Osteoblast (primary cell): ENCODE results near the gene ARHGEF4. TPM values are rescaled to one million over a fixed set of nuclear protein-coding genes. Genes with fewer than 3 reads are reported as not detected.
"Not testable (repeated sequence)": the region's sequence is repeated elsewhere in the genome, so short reads cannot be mapped to it uniquely, and the experiment has no call there.

Experiments
- DNase-seq: peaks from one replicate; pipeline ENCODE4 v3.0.0; 2011; ENCODE audit warnings: low spot score, mixed read lengths; ENCODE audit not compliant: insufficient read length; ENCODE audit errors: missing footprints
- H2AFZ ChIP-seq: 2 replicates; pipeline ENCODE4 v1.6.0; 2011; ENCODE audit warnings: mild to moderate bottlenecking, low read length
- H3K27ac ChIP-seq: 2 replicates; pipeline ENCODE4 v1.5.1; 2011; ENCODE audit warnings: mild to moderate bottlenecking, low read depth, low read length, moderate library complexity
- H3K27me3 ChIP-seq: 2 replicates; pipeline ENCODE4 v1.6.0; 2012; ENCODE audit warnings: mild to moderate bottlenecking, control low read depth, inconsistent platforms, low read length, moderate library complexity; ENCODE audit not compliant: insufficient read depth
- H3K36me3 ChIP-seq: 2 replicates; pipeline ENCODE4 v1.5.1; 2011; ENCODE audit warnings: mild to moderate bottlenecking, low read length, control low read depth, moderate library complexity; ENCODE audit not compliant: insufficient read depth
- H3K4me1 ChIP-seq: 2 replicates; pipeline ENCODE4 v1.5.1; 2011; ENCODE audit warnings: mild to moderate bottlenecking, low read length, control low read depth, moderate library complexity; ENCODE audit not compliant: insufficient read depth
- H3K4me2 ChIP-seq: 2 replicates; pipeline ENCODE4 v1.6.0; 2011; ENCODE audit warnings: mild to moderate bottlenecking, low read length; ENCODE audit not compliant: insufficient read depth
- H3K4me3 ChIP-seq: fragments of 200-600 bp; sonication (generic); 3 replicates; pipeline ENCODE4 v1.5.1; 2012; ENCODE audit warnings: mild to moderate bottlenecking, low read length, inconsistent platforms; ENCODE audit not compliant: insufficient read depth
- H3K79me2 ChIP-seq: 2 replicates; pipeline ENCODE4 v1.6.0; 2012; ENCODE audit warnings: mild to moderate bottlenecking, low read length, control low read depth, inconsistent platforms; ENCODE audit not compliant: insufficient read depth
- H3K9me3 ChIP-seq: 2 replicates; pipeline ENCODE4 v1.5.1; 2011; ENCODE audit warnings: low read depth, low read length, control low read depth
- H4K20me1 ChIP-seq: 2 replicates; pipeline ENCODE4 v1.6.0; 2012; ENCODE audit warnings: mild to moderate bottlenecking, low read length, control low read depth; ENCODE audit not compliant: insufficient read depth
- total RNA-seq: library from RNA; depleted of rRNA; stranded (reverse); fragments of >200 nt; gene quantifications from 2 replicates; pipeline ENCODE4 v1.2.3, GENCODE V29; 2012
- TF ChIP-seq, protein P1 (sequence below): IDR thresholded peaks from 2 replicates; pipeline ENCODE4 v1.5.1; 2011; ENCODE audit warnings: mild to moderate bottlenecking, low read depth, low read length, moderate library complexity; ENCODE audit errors: extremely low read depth

Gene ARHGEF4
- total RNA-seq, 1 donor: 3.6 TPM

DNA sequence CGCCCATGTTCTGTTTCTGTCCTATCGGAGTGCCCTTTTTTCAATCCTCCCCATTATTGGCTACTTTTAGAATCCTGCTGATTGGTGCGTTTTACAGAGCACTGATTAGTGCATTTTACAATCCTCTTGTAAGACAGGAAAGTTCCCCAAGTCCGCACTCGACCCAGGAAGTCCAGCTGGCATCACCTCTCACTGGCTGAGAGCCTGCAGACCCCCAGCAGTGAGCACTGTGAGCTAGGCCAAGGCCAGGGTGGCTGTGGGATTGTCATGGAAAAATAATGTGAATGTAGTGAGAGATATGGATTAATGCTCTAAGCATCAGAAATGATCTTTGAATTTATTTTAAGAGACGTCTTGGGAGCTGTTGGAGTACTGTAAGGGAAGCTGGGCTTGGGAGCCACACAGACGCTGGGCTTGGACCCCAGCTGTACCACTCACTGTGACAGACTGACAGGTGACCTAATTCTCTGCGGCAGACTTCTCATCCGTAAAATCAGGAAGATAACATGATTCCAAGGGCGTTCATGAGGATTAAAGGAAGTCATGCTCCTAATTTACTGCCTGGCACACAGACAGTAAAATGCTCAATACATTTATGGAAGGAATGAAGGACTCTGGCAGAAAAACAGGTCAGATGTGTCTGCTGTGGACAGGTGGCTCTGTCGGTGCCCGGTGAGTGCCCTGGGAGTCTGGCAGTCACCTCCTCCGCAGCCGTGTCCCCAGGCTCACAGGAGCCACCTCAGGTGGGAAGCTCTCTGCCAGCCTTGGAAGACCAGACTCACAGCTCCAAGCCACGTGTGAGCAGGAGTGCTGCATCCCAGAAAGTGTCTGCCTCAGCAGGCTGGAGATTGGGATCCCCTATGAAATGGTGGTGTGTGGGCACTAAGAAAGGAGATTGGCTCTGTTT lies 151.1 kb downstream of the ARHGEF4 start:
- no peaks in the 10 kb centered on the region for H3K9me3 ChIP-seq
- TF ChIP-seq, protein P1, sequence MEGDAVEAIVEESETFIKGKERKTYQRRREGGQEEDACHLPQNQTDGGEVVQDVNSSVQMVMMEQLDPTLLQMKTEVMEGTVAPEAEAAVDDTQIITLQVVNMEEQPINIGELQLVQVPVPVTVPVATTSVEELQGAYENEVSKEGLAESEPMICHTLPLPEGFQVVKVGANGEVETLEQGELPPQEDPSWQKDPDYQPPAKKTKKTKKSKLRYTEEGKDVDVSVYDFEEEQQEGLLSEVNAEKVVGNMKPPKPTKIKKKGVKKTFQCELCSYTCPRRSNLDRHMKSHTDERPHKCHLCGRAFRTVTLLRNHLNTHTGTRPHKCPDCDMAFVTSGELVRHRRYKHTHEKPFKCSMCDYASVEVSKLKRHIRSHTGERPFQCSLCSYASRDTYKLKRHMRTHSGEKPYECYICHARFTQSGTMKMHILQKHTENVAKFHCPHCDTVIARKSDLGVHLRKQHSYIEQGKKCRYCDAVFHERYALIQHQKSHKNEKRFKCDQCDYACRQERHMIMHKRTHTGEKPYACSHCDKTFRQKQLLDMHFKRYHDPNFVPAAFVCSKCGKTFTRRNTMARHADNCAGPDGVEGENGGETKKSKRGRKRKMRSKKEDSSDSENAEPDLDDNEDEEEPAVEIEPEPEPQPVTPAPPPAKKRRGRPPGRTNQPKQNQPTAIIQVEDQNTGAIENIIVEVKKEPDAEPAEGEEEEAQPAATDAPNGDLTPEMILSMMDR: no peak
- no peaks in the 10 kb centered on the region for H3K36me3 ChIP-seq
- no peak overlapping the region for H3K4me3 ChIP-seq
- H3K27ac ChIP-seq: no peak overlapping the region
- no peak overlapping the region for H2AFZ ChIP-seq
- no peaks in the 10 kb centered on the region for H3K27me3 ChIP-seq
- H3K4me1 ChIP-seq: no peaks in the 10 kb centered on the region
- DNase-seq: no peak
- H4K20me1 ChIP-seq: no peaks in the 10 kb centered on the region
- no peak overlapping the region for H3K4me2 ChIP-seq
- H3K79me2 ChIP-seq: no peaks in the 10 kb centered on the region

DNA sequence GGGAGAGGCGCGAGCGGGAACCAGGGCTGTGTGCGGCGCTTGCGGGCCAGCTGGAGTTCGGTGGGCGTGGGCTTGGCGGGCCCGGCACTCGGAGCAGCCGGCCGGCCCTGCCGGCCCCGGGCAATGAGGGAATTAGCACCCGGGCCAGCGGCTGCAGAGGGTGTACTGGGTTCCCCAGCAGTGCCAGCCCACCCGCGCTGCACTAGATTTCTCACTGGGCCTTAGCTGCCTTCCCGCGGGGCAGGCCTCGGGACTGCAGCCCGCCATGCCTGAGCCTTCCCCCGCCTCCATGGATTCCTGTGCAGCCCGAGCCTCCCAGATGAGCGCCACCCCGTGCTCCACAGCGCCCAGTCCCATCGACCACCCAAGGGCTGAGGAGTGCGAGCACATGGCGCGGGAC lies 154.7 kb downstream of the ARHGEF4 start:
- DNase-seq, H3K36me3 ChIP-seq, H4K20me1 ChIP-seq, H3K27ac ChIP-seq, H2AFZ ChIP-seq, H3K4me2 ChIP-seq, H3K79me2 ChIP-seq, H3K9me3 ChIP-seq, H3K4me1 ChIP-seq, H3K4me3 ChIP-seq, H3K27me3 ChIP-seq: not testable (repeated sequence)

DNA sequence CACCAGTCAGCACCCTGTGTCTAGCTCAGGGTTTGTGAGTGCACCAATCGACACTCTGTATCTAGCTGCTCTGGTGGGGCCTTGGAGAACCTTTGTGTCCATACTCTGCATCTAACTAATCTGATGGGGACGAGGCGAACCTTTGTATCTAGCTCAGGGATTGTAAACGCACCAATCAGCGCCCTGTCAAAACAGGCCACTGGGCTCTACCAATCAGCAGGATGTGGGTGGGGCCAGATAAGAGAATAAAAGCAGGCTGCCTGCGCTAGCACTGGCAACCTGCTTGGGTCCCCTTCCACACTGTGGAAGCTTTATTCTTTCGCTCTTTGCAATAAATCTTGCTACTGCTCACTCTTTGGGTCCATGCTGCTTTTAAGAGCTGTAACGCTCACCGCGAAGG lies 155.3 kb downstream of the ARHGEF4 start:
- H3K4me2 ChIP-seq, H3K79me2 ChIP-seq, H3K27me3 ChIP-seq, H3K9me3 ChIP-seq, DNase-seq, H3K27ac ChIP-seq, H3K4me3 ChIP-seq, H2AFZ ChIP-seq, H4K20me1 ChIP-seq, H3K4me1 ChIP-seq, H3K36me3 ChIP-seq: not testable (repeated sequence)

DNA sequence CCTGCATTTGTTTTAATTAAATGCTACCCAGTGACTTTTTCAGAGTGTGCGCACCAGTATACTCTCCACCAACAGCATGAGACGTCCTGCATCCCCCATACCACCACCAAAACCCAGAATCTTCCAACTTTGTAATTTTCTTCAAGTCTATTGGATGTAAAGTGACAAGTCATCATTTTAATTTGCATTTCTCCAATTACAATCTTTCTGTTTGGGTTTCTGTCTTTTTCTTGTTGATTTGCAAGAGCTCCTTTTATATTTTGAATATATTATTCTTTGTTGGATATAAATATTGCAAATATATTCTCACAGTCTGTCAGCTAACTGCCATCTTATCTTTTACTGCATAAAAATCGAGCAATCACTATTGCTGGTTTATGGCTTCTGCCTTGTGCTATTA lies 160.0 kb downstream of the ARHGEF4 start:
- no peak overlapping the region for H2AFZ ChIP-seq
- no peaks in the 10 kb centered on the region for H3K4me1 ChIP-seq
- TF ChIP-seq, protein P1: no peak
- no peak for DNase-seq
- no peaks in the 10 kb centered on the region for H3K27me3 ChIP-seq
- no peak overlapping the region for H3K27ac ChIP-seq
- no peaks in the 10 kb centered on the region for H3K36me3 ChIP-seq
- no peaks in the 10 kb centered on the region for H3K79me2 ChIP-seq
- H3K4me3 ChIP-seq: no peak overlapping the region
- H3K4me2 ChIP-seq: no peak overlapping the region
- no peaks in the 10 kb centered on the region for H4K20me1 ChIP-seq
- H3K9me3 ChIP-seq: no peaks in the 10 kb centered on the region

DNA sequence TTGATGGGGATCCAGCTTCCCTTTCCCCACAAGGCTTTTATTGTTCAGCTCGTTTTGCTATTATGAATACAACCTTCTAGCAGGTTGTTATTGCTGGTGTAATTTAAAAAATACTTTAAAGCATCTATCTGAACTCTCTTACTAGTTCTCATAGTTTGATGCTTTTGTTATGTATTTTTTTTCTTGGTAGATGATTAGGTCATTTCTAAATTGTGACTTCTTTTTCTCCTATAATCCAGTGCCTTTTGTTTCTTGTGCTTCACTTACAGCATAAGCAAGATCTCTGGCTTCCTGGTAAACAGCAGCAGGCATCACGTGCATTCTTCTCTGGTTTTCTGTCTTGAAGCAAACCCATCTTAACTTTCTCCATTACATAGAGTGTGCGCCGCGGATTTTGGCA lies 160.5 kb downstream of the ARHGEF4 start:
- Histone ChIP-seq H3K4me1 (no peaks in the 10 kb centered on the region), H3K79me2 (no peaks in the 10 kb centered on the region), H2AFZ (no peak overlapping the region), H3K27me3 (no peaks in the 10 kb centered on the region), H3K9me3 (no peaks in the 10 kb centered on the region), H3K4me3 (no peak overlapping the region), H3K4me2 (no peak overlapping the region), H3K36me3 (no peaks in the 10 kb centered on the region), H3K27ac (no peak overlapping the region), H4K20me1 (no peaks in the 10 kb centered on the region)
- TF ChIP-seq, protein P1: no peak
- no peak for DNase-seq
